SU-DHL-6 (cell line): ENCODE results near the gene PSEN2.

Experiments
- EZH2phosphoT487 ChIP-seq: fragments of 200-600 bp; sonication (generic), shearing (Covaris generic); conservative IDR thresholded peaks from 2 replicates; pipeline ENCODE4 v1.6.1; 2018; ENCODE audit warnings: mild to moderate bottlenecking, antibody characterized with exemption, low read length, moderate library complexity, mixed read lengths
- TF ChIP-seq, protein P1 (sequence below): fragments of 200-600 bp; sonication (generic); IDR thresholded peaks from one replicate; pipeline ENCODE4 v1.5.1; 2017; ENCODE audit warnings: antibody characterized with exemption, mild to moderate bottlenecking, low read length, moderate library complexity; ENCODE audit not compliant: insufficient read depth, poor library complexity, severe bottlenecking

DNA sequence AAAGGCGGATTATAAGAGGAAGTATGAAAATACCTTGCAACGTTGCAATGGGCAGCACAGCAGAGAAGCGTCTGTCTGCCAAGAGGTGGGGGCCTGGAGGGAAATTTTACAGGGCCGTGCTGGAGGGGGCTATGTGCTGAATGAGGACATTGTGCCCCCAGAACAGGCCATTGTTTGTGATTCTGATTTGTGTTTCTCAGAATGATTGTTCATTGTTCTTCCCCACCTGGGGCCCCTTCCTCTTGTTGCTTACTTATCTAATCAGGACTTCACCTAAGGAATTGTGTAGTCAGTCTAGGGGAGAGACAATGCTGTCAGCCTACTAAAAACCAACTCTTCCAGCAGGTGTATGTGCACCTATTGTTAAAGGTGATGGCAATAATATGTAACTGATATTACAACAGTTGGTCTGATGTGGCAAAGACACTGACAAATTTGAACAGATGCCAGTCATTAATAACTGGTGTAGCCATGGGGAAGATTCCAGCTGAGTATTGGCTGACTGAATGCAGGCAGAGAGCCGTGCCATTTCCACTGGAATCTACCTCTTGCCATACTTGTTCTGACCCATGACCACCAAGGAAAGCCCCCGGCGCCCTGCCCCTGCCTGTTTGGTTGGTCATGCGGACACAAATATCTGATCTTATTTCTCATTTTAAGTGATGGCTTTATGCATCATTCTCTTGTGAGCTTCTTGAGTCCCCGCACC, 45.2 kb upstream of the PSEN2 start:
- TF ChIP-seq, protein P1, sequence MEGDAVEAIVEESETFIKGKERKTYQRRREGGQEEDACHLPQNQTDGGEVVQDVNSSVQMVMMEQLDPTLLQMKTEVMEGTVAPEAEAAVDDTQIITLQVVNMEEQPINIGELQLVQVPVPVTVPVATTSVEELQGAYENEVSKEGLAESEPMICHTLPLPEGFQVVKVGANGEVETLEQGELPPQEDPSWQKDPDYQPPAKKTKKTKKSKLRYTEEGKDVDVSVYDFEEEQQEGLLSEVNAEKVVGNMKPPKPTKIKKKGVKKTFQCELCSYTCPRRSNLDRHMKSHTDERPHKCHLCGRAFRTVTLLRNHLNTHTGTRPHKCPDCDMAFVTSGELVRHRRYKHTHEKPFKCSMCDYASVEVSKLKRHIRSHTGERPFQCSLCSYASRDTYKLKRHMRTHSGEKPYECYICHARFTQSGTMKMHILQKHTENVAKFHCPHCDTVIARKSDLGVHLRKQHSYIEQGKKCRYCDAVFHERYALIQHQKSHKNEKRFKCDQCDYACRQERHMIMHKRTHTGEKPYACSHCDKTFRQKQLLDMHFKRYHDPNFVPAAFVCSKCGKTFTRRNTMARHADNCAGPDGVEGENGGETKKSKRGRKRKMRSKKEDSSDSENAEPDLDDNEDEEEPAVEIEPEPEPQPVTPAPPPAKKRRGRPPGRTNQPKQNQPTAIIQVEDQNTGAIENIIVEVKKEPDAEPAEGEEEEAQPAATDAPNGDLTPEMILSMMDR: no peak
- TF ChIP-seq EZH2phosphoT487: no peak
